ENCODE data around the gene CAPN7.
A peak's percentile ranks its signal among the peaks of the same experiment; 100 is the strongest.

Gene CAPN7

GRCh38 chr3:15215996-15216395, 9.9 kb downstream of the CAPN7 start:
- Histone ChIP-seq H3K27ac (ENCODE audit: low read depth, low read length) (peak overlapping the region; percentile 71), H3K4me3 (ENCODE audit: low read depth in 1 of 5, low read length in 5 of 5) (no peak overlapping the region), H3K4me1 (ENCODE audit: control insufficient read depth in 5 of 5, insufficient read depth in 5 of 5, low read length in 5 of 5) (peaks cover 2 to 51% (median 29%) of the 10 kb centered on the region in 5 donors), H3K36me3 (ENCODE audit: control insufficient read depth in 5 of 5, insufficient read depth in 5 of 5, low read length in 5 of 5) (peaks cover 21 to 54% (median 43%) of the 10 kb centered on the region in 5 donors), H3K9me3 (ENCODE audit: control insufficient read depth in 5 of 5, low read length in 5 of 5) (no peaks in the 10 kb centered on the region), H3K27me3 (ENCODE audit: control insufficient read depth in 5 of 5, insufficient read depth in 4 of 5, low read length in 5 of 5) (no peaks in the 10 kb centered on the region), H3K9ac (ENCODE audit: low read length in 5 of 5) (no peak overlapping the region)

DNA sequence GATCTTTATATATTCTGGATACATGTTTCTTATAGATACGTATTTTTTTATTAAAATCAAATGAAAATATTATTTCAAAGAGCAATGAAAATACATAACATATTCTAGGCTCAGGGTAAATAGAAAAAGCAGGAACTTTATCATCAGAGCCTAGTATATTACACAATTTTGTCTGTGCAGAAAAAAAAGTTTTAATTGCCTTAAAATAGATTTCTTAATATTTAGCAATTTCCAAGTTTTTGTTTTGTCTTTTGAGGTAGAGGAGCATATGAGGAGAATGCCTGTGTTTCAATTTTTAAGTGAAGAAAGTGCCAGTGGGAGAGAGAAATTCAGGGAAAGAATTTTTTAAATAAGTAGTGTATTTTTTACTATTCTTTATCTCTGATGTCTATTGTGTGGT, 10.5 kb downstream of the CAPN7 start:
- Histone ChIP-seq H3K4me3 (ENCODE audit: low read depth in 1 of 5, low read length in 5 of 5) (no peak overlapping the region), H3K27me3 (ENCODE audit: control insufficient read depth in 5 of 5, insufficient read depth in 4 of 5, low read length in 5 of 5) (no peaks in the 10 kb centered on the region), H3K9me3 (ENCODE audit: control insufficient read depth in 5 of 5, low read length in 5 of 5) (no peaks in the 10 kb centered on the region), H3K36me3 (ENCODE audit: control insufficient read depth in 5 of 5, insufficient read depth in 5 of 5, low read length in 5 of 5) (peaks cover 23 to 56% (median 45%) of the 10 kb centered on the region in 5 donors), H3K4me1 (ENCODE audit: control insufficient read depth in 5 of 5, insufficient read depth in 5 of 5, low read length in 5 of 5) (peaks cover 2 to 54% (median 29%) of the 10 kb centered on the region in 5 donors), H3K9ac (ENCODE audit: low read length in 5 of 5) (no peak overlapping the region), H3K27ac (ENCODE audit: low read depth, low read length) (no peak overlapping the region)

DNA sequence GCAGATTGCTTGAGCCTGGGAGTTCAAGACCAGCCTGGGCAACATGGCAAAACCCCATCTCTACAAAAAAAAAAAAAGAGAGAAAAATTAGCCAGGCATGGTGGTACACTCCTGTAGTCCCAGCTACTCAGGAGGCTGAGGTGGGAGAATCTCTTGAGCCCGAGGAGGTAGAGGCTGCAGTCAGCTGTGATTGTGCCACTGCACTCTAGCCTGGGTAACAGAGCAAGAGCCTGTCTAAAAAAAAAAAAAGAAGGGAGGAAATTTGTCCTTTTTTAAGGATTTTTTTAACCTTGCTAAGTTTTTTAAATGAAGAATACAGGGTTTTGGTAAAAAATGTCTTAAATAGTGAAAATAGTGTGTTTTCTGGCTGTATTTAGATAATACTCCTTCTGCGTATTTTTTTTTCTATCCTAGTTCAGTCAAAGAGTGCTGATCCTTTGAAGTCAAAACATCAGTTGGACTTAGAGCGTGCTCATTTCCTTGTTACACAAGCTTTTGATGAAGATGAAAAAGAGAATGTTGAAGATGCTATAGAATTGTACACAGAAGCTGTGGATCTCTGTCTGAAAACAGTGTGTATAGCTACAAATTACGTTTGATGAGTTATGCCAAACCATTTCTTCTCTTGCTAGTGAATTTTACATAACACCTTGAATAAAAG, 11.1 kb downstream of the CAPN7 start:
- H3K9me3 ChIP-seq (ENCODE audit: control insufficient read depth in 5 of 5, low read length in 5 of 5) = no peaks in the 10 kb centered on the region
- H3K4me1 ChIP-seq (ENCODE audit: control insufficient read depth in 5 of 5, insufficient read depth in 5 of 5, low read length in 5 of 5) = peaks cover 2 to 60% (median 32%) of the 10 kb centered on the region in 5 donors
- no peaks in the 10 kb centered on the region for H3K27me3 ChIP-seq (ENCODE audit: control insufficient read depth in 5 of 5, insufficient read depth in 4 of 5, low read length in 5 of 5)
- H3K36me3 ChIP-seq (ENCODE audit: control insufficient read depth in 5 of 5, insufficient read depth in 5 of 5, low read length in 5 of 5) = peaks cover 29 to 60% (median 47%) of the 10 kb centered on the region in 5 donors
- no peak overlapping the region for H3K27ac ChIP-seq (ENCODE audit: low read depth, low read length)
- no peak overlapping the region for H3K4me3 ChIP-seq (ENCODE audit: low read depth in 1 of 5, low read length in 5 of 5)
- H3K9ac ChIP-seq (ENCODE audit: low read length in 5 of 5) = no peak overlapping the region

DNA sequence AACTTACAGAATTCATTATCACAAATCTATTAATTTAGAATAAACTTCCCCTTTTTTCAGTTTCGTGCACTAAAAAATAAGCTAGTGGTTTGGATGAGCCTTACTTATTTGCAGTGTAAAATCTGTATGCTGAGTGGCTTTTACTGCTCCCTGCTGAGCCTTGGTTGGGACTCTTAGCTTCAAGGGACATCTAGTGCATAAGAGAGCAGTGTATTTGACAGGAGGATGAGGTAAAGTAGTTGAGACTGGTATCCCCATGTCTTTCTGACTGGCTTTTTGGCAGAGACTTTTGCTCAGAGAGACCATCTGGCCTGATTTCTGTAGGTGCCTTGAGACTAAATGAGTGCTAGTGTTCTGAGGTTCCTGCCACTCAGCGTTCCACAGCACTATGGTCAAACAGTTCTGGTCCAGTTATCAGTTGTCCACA, 11.8 kb downstream of the CAPN7 start:
- H3K4me3 ChIP-seq (ENCODE audit: low read depth in 1 of 5, low read length in 5 of 5) = no peak overlapping the region
- no peaks in the 10 kb centered on the region for H3K9me3 ChIP-seq (ENCODE audit: control insufficient read depth in 5 of 5, low read length in 5 of 5)
- peaks cover 2 to 67% (median 37%) of the 10 kb centered on the region in 5 donors for H3K4me1 ChIP-seq (ENCODE audit: control insufficient read depth in 5 of 5, insufficient read depth in 5 of 5, low read length in 5 of 5)
- peaks cover 33 to 58% (median 47%) of the 10 kb centered on the region in 5 donors for H3K36me3 ChIP-seq (ENCODE audit: control insufficient read depth in 5 of 5, insufficient read depth in 5 of 5, low read length in 5 of 5)
- H3K27ac ChIP-seq (ENCODE audit: low read depth, low read length) = no peak overlapping the region
- no peak overlapping the region for H3K9ac ChIP-seq (ENCODE audit: low read length in 5 of 5)
- H3K27me3 ChIP-seq (ENCODE audit: control insufficient read depth in 5 of 5, insufficient read depth in 4 of 5, low read length in 5 of 5) = no peaks in the 10 kb centered on the region

- Histone ChIP-seq H3K27me3 (ENCODE audit: control insufficient read depth in 5 of 5, insufficient read depth in 4 of 5, low read length in 5 of 5) (no peaks in the 10 kb centered on the region), H3K27ac (ENCODE audit: low read depth, low read length) (no peak overlapping the region), H3K9ac (ENCODE audit: low read length in 5 of 5) (no peak overlapping the region), H3K4me3 (ENCODE audit: low read depth in 1 of 5, low read length in 5 of 5) (no peak overlapping the region), H3K36me3 (ENCODE audit: control insufficient read depth in 5 of 5, insufficient read depth in 5 of 5, low read length in 5 of 5) (peaks cover 37 to 56% (median 47%) of the 10 kb centered on the region in 5 donors), H3K9me3 (ENCODE audit: control insufficient read depth in 5 of 5, low read length in 5 of 5) (no peaks in the 10 kb centered on the region), H3K4me1 (ENCODE audit: control insufficient read depth in 5 of 5, insufficient read depth in 5 of 5, low read length in 5 of 5) (peaks cover 2 to 70% (median 37%) of the 10 kb centered on the region in 5 donors)
Measured at GRCh38 chr3:15218689-15219088, 12.6 kb downstream of the CAPN7 start.

DNA sequence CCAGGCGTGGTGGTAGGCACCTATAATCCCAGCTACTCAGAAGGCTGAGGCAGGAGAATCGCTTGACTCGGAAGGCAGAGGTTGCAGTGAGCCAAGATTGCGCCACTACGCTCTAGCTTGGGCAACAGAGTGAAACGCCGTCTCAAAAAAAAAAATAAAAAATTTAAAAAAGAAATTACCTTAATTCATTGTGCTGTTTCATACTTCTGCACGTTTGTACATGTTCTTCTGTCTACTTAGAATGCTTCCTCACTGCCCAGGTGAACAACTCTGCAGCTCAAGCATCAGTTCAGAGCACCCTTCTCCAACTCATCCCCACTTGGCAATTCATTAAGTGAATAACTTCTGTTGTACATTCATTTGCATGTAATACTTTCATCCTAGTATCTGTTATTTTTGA, 14.0 kb downstream of the CAPN7 start:
- Histone ChIP-seq H3K27me3 (ENCODE audit: control insufficient read depth in 5 of 5, insufficient read depth in 4 of 5, low read length in 5 of 5) (no peaks in the 10 kb centered on the region), H3K27ac (ENCODE audit: low read depth, low read length) (no peak overlapping the region), H3K4me3 (ENCODE audit: low read depth in 1 of 5, low read length in 5 of 5) (no peak overlapping the region), H3K9me3 (ENCODE audit: control insufficient read depth in 5 of 5, low read length in 5 of 5) (no peaks in the 10 kb centered on the region), H3K4me1 (ENCODE audit: control insufficient read depth in 5 of 5, insufficient read depth in 5 of 5, low read length in 5 of 5) (peaks cover 2 to 61% (median 28%) of the 10 kb centered on the region in 5 donors), H3K36me3 (ENCODE audit: control insufficient read depth in 5 of 5, insufficient read depth in 5 of 5, low read length in 5 of 5) (peaks cover 43 to 62% (median 47%) of the 10 kb centered on the region in 5 donors), H3K9ac (ENCODE audit: low read length in 5 of 5) (no peak overlapping the region)

DNA sequence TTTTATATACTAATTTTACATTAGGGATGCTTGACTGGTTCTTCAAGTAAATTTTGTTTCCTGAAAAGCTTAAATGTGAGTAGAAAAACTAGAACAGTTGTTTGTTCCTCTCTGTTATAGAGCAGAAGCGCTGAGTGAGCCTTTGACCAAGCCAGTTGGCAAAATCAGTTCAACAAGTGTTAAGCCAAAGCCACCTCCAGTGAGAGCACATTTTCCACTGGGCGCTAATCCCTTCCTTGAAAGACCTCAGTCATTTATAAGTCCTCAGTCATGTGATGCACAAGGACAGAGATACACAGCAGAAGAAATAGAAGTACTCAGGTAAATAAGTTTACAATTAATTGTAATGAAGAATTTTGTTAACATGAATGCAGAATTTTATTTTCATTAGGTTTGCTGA, 14.6 kb downstream of the CAPN7 start:
- no peak overlapping the region for H3K27ac ChIP-seq (ENCODE audit: low read depth, low read length)
- no peak overlapping the region for H3K4me3 ChIP-seq (ENCODE audit: low read depth in 1 of 5, low read length in 5 of 5)
- peaks cover 47 to 65% (median 52%) of the 10 kb centered on the region in 5 donors for H3K36me3 ChIP-seq (ENCODE audit: control insufficient read depth in 5 of 5, insufficient read depth in 5 of 5, low read length in 5 of 5)
- H3K27me3 ChIP-seq (ENCODE audit: control insufficient read depth in 5 of 5, insufficient read depth in 4 of 5, low read length in 5 of 5) = no peaks in the 10 kb centered on the region
- no peak overlapping the region for H3K9ac ChIP-seq (ENCODE audit: low read length in 5 of 5)
- no peaks in the 10 kb centered on the region for H3K9me3 ChIP-seq (ENCODE audit: control insufficient read depth in 5 of 5, low read length in 5 of 5)
- peaks cover 2 to 55% (median 22%) of the 10 kb centered on the region in 5 donors for H3K4me1 ChIP-seq (ENCODE audit: control insufficient read depth in 5 of 5, insufficient read depth in 5 of 5, low read length in 5 of 5)

- Histone ChIP-seq H3K36me3 (ENCODE audit: control insufficient read depth in 5 of 5, insufficient read depth in 5 of 5, low read length in 5 of 5) (peaks cover 47 to 66% (median 50%) of the 10 kb centered on the region in 5 donors), H3K27ac (ENCODE audit: low read depth, low read length) (no peak overlapping the region)
Measured at GRCh38 chr3:15221574-15222217, 15.7 kb downstream of the CAPN7 start.

GRCh38 chr3:15223685-15224572, 17.9 kb downstream of the CAPN7 start:
- peaks cover 0 to 36% (median 16%) of the 10 kb centered on the region in 5 donors for H3K4me1 ChIP-seq (ENCODE audit: control insufficient read depth in 5 of 5, insufficient read depth in 5 of 5, low read length in 5 of 5)
- no peak overlapping the region for H3K27ac ChIP-seq (ENCODE audit: low read depth, low read length)
- H3K4me3 ChIP-seq (ENCODE audit: low read depth in 1 of 5, low read length in 5 of 5) = no peak overlapping the region
- H3K27me3 ChIP-seq (ENCODE audit: control insufficient read depth in 5 of 5, insufficient read depth in 4 of 5, low read length in 5 of 5) = no peaks in the 10 kb centered on the region
- H3K36me3 ChIP-seq (ENCODE audit: control insufficient read depth in 5 of 5, insufficient read depth in 5 of 5, low read length in 5 of 5) = peaks cover 45 to 60% (median 52%) of the 10 kb centered on the region in 5 donors
- H3K9me3 ChIP-seq (ENCODE audit: control insufficient read depth in 5 of 5, low read length in 5 of 5) = no peaks in the 10 kb centered on the region
- H3K9ac ChIP-seq (ENCODE audit: low read length in 5 of 5) = no peak overlapping the region

More at GRCh38 chr3:15221574-15222217, 15.7 kb downstream of the CAPN7 start:
- peaks cover 0 to 47% (median 16%) of the 10 kb centered on the region in 5 donors for H3K4me1 ChIP-seq (ENCODE audit: control insufficient read depth in 5 of 5, insufficient read depth in 5 of 5, low read length in 5 of 5)
- no peak overlapping the region for H3K9ac ChIP-seq (ENCODE audit: low read length in 5 of 5)
- no peak overlapping the region for H3K4me3 ChIP-seq (ENCODE audit: low read depth in 1 of 5, low read length in 5 of 5)
- no peaks in the 10 kb centered on the region for H3K27me3 ChIP-seq (ENCODE audit: control insufficient read depth in 5 of 5, insufficient read depth in 4 of 5, low read length in 5 of 5)
- no peaks in the 10 kb centered on the region for H3K9me3 ChIP-seq (ENCODE audit: control insufficient read depth in 5 of 5, low read length in 5 of 5)

Measured in subcutaneous abdominal adipose tissue (tissue), 5 donors.